C4-2B (cell line): ENCODE results near the gene ZNF219.

Source experiments
- ZFX ChIP-seq: fragments of 450-650 bp; IDR thresholded peaks from 2 replicates; pipeline ENCODE4 v1.6.1; 2017
- TF ChIP-seq, protein P1 (sequence below): fragments of 450-650 bp; conservative IDR thresholded peaks from 2 replicates; pipeline ENCODE4 v1.5.1; 2017; ENCODE audit warnings: mild to moderate bottlenecking

DNA sequence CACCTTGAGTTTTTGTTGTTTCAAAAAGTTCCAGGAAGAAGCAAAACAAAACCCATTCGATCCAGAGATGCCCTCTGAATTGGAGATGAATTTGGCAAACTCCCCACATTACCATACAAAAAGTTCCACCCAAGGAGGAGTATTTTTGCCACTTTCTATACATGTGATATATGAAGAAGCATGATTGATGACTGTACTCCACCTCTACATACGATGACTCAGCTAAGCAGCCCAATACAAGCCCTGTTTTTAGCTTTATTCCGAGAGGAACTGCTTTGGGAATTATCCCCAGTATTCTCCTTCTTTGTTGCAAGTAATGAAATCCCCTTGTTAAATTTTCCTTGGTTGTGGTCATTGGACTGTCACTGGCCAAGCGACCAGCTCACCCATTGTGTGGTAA lies 13.8 kb upstream of the ZNF219 start:
- TF ChIP-seq, protein P1, sequence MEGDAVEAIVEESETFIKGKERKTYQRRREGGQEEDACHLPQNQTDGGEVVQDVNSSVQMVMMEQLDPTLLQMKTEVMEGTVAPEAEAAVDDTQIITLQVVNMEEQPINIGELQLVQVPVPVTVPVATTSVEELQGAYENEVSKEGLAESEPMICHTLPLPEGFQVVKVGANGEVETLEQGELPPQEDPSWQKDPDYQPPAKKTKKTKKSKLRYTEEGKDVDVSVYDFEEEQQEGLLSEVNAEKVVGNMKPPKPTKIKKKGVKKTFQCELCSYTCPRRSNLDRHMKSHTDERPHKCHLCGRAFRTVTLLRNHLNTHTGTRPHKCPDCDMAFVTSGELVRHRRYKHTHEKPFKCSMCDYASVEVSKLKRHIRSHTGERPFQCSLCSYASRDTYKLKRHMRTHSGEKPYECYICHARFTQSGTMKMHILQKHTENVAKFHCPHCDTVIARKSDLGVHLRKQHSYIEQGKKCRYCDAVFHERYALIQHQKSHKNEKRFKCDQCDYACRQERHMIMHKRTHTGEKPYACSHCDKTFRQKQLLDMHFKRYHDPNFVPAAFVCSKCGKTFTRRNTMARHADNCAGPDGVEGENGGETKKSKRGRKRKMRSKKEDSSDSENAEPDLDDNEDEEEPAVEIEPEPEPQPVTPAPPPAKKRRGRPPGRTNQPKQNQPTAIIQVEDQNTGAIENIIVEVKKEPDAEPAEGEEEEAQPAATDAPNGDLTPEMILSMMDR: no peak
- TF ChIP-seq ZFX: no peak
